HG03196 (cell line): Measurements from ENCODE around the gene ARHGDIB.
A peak's percentile ranks its signal among the peaks of the same experiment; 100 is the strongest.

Source experiments
- ATAC-seq: cut with Tn5 transposase; IDR thresholded peaks from one replicate; pipeline ENCODE4 v1.9.1; 2021; ENCODE audit not compliant: unreplicated experiment

ARHGDIB gene

GRCh38 chr12:14961466-14962152, at the start of gene ARHGDIB:
Gene ARHGDIB (minus strand): TSS chr12:14961601. CDS start chr12:14950712, 10,889 bp downstream.
- ATAC-seq: peak; percentile 55

- no peak for ATAC-seq
Observed at GRCh38 chr12:15011162-15011561, 49.8 kb upstream of the ARHGDIB start.

- no peak for ATAC-seq
Observed at GRCh38 chr12:15007551-15007950, 46.1 kb upstream of the ARHGDIB start.

GRCh38 chr12:15005064-15005463, 43.7 kb upstream of the ARHGDIB start:
- no peak for ATAC-seq

GRCh38 chr12:15004421-15004820, 43.0 kb upstream of the ARHGDIB start:
- no peak for ATAC-seq

GRCh38 chr12:15001733-15002382, 40.5 kb upstream of the ARHGDIB start:
- no peak for ATAC-seq

GRCh38 chr12:15000575-15000974, 39.2 kb upstream of the ARHGDIB start:
- ATAC-seq: no peak

GRCh38 chr12:14999695-15000365, 38.4 kb upstream of the ARHGDIB start:
- ATAC-seq: no peak

GRCh38 chr12:14999021-14999694, 37.8 kb upstream of the ARHGDIB start:
- no peak for ATAC-seq

GRCh38 chr12:14997998-14998397, 36.6 kb upstream of the ARHGDIB start:
- ATAC-seq: no peak

- no peak for ATAC-seq
Observed at GRCh38 chr12:14995583-14996425, 34.4 kb upstream of the ARHGDIB start.

GRCh38 chr12:14994610-14995009, 33.2 kb upstream of the ARHGDIB start:
- ATAC-seq: no peak

GRCh38 chr12:14993537-14994266, 32.3 kb upstream of the ARHGDIB start:
- no peak for ATAC-seq

- no peak for ATAC-seq
Observed at GRCh38 chr12:14993117-14993516, 31.7 kb upstream of the ARHGDIB start.

GRCh38 chr12:14992673-14993072, 31.3 kb upstream of the ARHGDIB start:
- ATAC-seq: no peak

GRCh38 chr12:14991069-14991468, 29.7 kb upstream of the ARHGDIB start:
- no peak for ATAC-seq

GRCh38 chr12:14989790-14990189, 28.4 kb upstream of the ARHGDIB start:
- no peak for ATAC-seq

GRCh38 chr12:14988035-14988434, 26.6 kb upstream of the ARHGDIB start:
- no peak for ATAC-seq

GRCh38 chr12:14986449-14986848, 25.0 kb upstream of the ARHGDIB start:
- no peak for ATAC-seq

GRCh38 chr12:14984766-14985285, 23.4 kb upstream of the ARHGDIB start:
- ATAC-seq: no peak
